ENCODE data around the gene MAD2L1BP. TPM values are rescaled to one million over a fixed set of nuclear protein-coding genes. Genes with fewer than 3 reads are reported as not detected.
"Not testable (repeated sequence)": the region's sequence is repeated elsewhere in the genome, so short reads cannot be mapped to it uniquely, and the experiment has no call there.

The MAD2L1BP gene
- total and polyA plus RNA-seq, 11 donors = 19.8 to 38.6 (median 26.6) TPM

DNA sequence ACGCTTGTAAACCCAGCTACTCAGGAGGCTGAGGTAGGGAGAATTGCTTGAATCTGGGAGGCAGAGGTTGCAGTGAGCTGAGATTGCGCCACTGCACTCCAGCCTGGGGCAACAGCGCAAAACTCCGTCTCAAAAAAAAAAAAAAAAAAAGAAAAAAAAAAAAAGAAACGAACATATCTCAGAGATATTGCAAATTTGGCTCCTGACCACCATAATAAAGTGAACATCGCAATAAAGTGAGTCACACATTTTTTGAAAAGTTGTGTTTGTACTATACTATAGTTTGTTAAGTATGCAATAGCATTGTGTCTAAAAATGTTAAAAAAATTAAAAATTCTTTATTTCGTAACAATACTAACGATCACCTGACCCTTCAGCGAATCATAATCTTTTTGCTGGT lies 22.5 kb downstream of the MAD2L1BP start:
- Histone ChIP-seq H3K4me1 (no peaks in the 10 kb centered on the region), H3K4me3 (no peak overlapping the region), H3K27ac (no peak overlapping the region), H3K27me3 (no peaks in the 10 kb centered on the region), H3K36me3 (peaks cover 0 to 10% (median 0%) of the 10 kb centered on the region in 9 donors), H3K9me3 (peaks cover 0 to 16% (median 0%) of the 10 kb centered on the region in 12 donors)
- DNase-seq (no peak), ATAC-seq (no peak)
- TF ChIP-seq POLR2A (IDR thresholded peaks at IDR 0.05) (no peak), CTCF (IDR thresholded peaks at IDR 0.05) (no peak)
- intact Hi-C loops (cut with DNase I) = no loop called here
- 93 to 96% (median 94%) methylated on average over 9 of the region's 9 CpGs for WGBS, 4 donors

DNA sequence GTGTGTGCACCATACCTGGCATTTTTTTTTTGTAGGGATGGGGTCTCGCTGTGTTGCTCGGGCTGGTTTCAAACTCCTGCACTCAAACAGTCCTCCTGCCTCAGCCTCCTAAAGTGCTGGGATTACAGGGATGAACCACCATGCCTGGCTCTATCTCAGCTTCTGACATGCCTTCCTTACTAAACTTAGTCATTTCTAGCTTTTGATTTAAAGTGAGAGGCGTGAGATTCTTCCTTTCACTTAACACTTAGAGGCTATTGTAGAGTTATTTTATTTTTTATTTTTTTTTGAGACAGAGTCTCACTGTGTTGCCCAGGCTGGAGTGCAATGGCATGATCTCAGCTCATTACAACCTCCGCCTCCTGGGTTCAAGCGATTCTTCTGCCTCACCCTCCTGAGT lies 27.3 kb downstream of the MAD2L1BP start:
- 91 to 94% (median 92%) methylated on average over 5 of the region's 5 CpGs for WGBS, 4 donors
- intact Hi-C loops (cut with DNase I) = loop anchor here in 4 of 10 donors (10.0 kb wide), 4 partner anchors 62 to 292 kb away; no protein-coding TSS in a partner anchor
- not testable (repeated sequence) for H3K27ac ChIP-seq, ATAC-seq, H3K27me3 ChIP-seq, H3K36me3 ChIP-seq, DNase-seq, H3K4me3 ChIP-seq
- H3K4me1 ChIP-seq = peaks cover 0 to 12% (median 9%) of the 10 kb centered on the region in 12 donors
- H3K9me3 ChIP-seq = peaks cover 0 to 16% (median 0%) of the 10 kb centered on the region in 12 donors

GRCh38 chr6:43665376-43665775 lies 29.7 kb downstream of the MAD2L1BP start:
- Histone ChIP-seq H3K4me3 (no peak overlapping the region), H3K9me3 (peaks cover 0 to 6% (median 0%) of the 10 kb centered on the region in 12 donors), H3K27ac (no peak overlapping the region), H3K27me3 (no peaks in the 10 kb centered on the region), H3K36me3 (peaks cover 0 to 4% (median under 1%) of the 10 kb centered on the region in 9 donors), H3K4me1 (peaks cover 11 to 36% (median 31%) of the 10 kb centered on the region in 12 donors)
- DNase-seq (no peak), ATAC-seq (no peak)
- no peak for TF ChIP-seq CTCF (IDR thresholded peaks at IDR 0.05)
- TF ChIP-seq POLR2A (IDR thresholded peaks at IDR 0.05) = no peak
- 90 to 100% (median 96%) methylated on average over 1 of the region's 1 CpG; no CpG with 5 or more reads in 1 of the 4 donors for WGBS, 4 donors
- intact Hi-C loops (cut with DNase I) = loop anchor here (5.0 to 10.0 kb wide), 11 partner anchors 57 to 412 kb away; partner anchors contain the start of gene VEGFA (in 3 of the 10)

GRCh38 chr6:43666196-43666920 lies 30.7 kb downstream of the MAD2L1BP start:
- TF ChIP-seq POLR2A (IDR thresholded peaks at IDR 0.05) = no peak
- TF ChIP-seq CTCF (IDR thresholded peaks at IDR 0.05) = no peak
- Histone ChIP-seq H3K36me3 (peaks cover 0 to 14% (median 10%) of the 10 kb centered on the region in 9 donors), H3K27ac (no peak overlapping the region), H3K27me3 (no peaks in the 10 kb centered on the region), H3K4me3 (no peak overlapping the region), H3K4me1 (peaks cover 11 to 45% (median 36%) of the 10 kb centered on the region in 12 donors), H3K9me3 (no peaks in the 10 kb centered on the region)
- intact Hi-C loops (cut with DNase I) = loop anchor here (2.0 to 10.0 kb wide), 15 partner anchors 56 to 412 kb away; partner anchors contain the start of gene VEGFA (in 3 of the 10)
- WGBS, 4 donors = 60 to 71% (median 65%) methylated on average over 13 of the region's 13 CpGs
- no peak for DNase-seq
- ATAC-seq = no peak
